K562 (cell line): Measurements from ENCODE around the gene ADARB2. TPM values are rescaled to one million over a fixed set of nuclear protein-coding genes. Genes with fewer than 3 reads are reported as not detected.

ENCODE experiments used
- ATAC-seq: fragments of 200-7000 bp; cut with Tn5 transposase; 3 replicates; pipeline ENCODE4 v1.9.1; 2020; ENCODE audit warnings: moderate library complexity
- BruUV-seq: library from RNA; stranded (reverse); fragments of 400-500 nt; replicated peaks from 2 replicates; lab custom pipeline; 2021; lab: Mats Ljungman, UMichigan
- CTCF ChIA-PET: fragments of 300-600 bp; formaldehyde crosslinking; extraction: SDS; loops from one replicate; lab custom pipeline; 2021; ENCODE audit warnings: low intra/inter-chr PET ratio; lab: Yijun Ruan, JAX
- POLR2A ChIA-PET: fragments of 300-600, 350-650 bp; sonication (Branson Sonifier 250); formaldehyde crosslinking; extraction: SDS; loops from one replicate; lab custom pipeline; 2021; ENCODE audit warnings: antibody characterized with exemption, inconsistent platforms; lab: Yijun Ruan, JAX
- DNase-seq, 4 experiments: peaks; one replicate each; pipeline versions ENCODE4 v3.0.0 to v3.0.0-alpha.2; 2011 to 2018; ENCODE audit warnings: low spot score in 3 of 4, mixed read lengths in 3 of 4; ENCODE audit errors: extremely low read depth in 1 of 4
- FAIRE-seq: peaks from 2 replicates; lab custom pipeline; 2011; peaks lifted over from hg19 to GRCh38; lab: Jason Lieb, UNC
- H2AFZ ChIP-seq: 2 replicates; pipeline ENCODE4 v1.6.0; 2011; ENCODE audit warnings: low read depth, low read length, control low read depth, inconsistent platforms
- H3K27ac ChIP-seq: fragments of 200-600 bp; 3 replicates; pipeline ENCODE4 v1.8.0; 2011; ENCODE audit warnings: low read depth, mild to moderate bottlenecking, control low read depth, inconsistent platforms, low read length, moderate library complexity, mixed read lengths; ENCODE audit errors: extremely low read depth
- H3K27me3 ChIP-seq, 2 experiments: fragments of 300-600 bp in 1 of 2; 2 replicates in 1 of 2; 3 replicates in 1 of 2; pipeline versions ENCODE4 v1.6.0 to v1.8.0; 2011; ENCODE audit warnings: inconsistent platforms in 2 of 2, low read length in 2 of 2, mild to moderate bottlenecking in 1 of 2, mixed read lengths in 1 of 2, moderate library complexity in 1 of 2; ENCODE audit not compliant: control insufficient read depth in 2 of 2, insufficient read depth in 2 of 2
- H3K36me3 ChIP-seq: fragments of 300-600 bp; 3 replicates; pipeline ENCODE4 v1.8.0; 2011; ENCODE audit warnings: mild to moderate bottlenecking, low read length, inconsistent platforms; ENCODE audit not compliant: control insufficient read depth, insufficient read depth
- H3K4me1 ChIP-seq, 2 experiments: fragments of 200-600 bp in 1 of 2; replicated peaks in 1 of 2; 2 replicates in 1 of 2; 3 replicates in 1 of 2; pipeline versions ENCODE4 v1.5.1 to v1.8.0; 2011; ENCODE audit warnings: inconsistent platforms in 2 of 2, low read length in 2 of 2, mild to moderate bottlenecking in 1 of 2, mixed read lengths in 1 of 2, moderate library complexity in 1 of 2; ENCODE audit not compliant: control insufficient read depth in 2 of 2, insufficient read depth in 2 of 2
- H3K4me2 ChIP-seq: 2 replicates; pipeline ENCODE4 v1.6.1; 2011; ENCODE audit warnings: low read length, control low read depth, inconsistent platforms, mixed read lengths; ENCODE audit not compliant: insufficient read depth
- H3K4me3 ChIP-seq: fragments of 200-600 bp; sonication (generic), shearing (Covaris generic); 2 replicates; pipeline ENCODE4 v1.5.1; 2016; ENCODE audit warnings: control low read depth, inconsistent platforms
- H3K79me2 ChIP-seq: fragments of 200-600 bp; 3 replicates; pipeline ENCODE4 v1.8.0; 2011; ENCODE audit warnings: low read length, inconsistent platforms; ENCODE audit not compliant: control insufficient read depth, insufficient read depth
- H3K9ac ChIP-seq, 2 experiments: 2 replicates each; pipeline versions ENCODE4 v1.6.0 to v1.6.1; 2011; ENCODE audit warnings: low read depth in 2 of 2, low read length in 2 of 2, control low read depth in 1 of 2, inconsistent platforms in 1 of 2, mild to moderate bottlenecking in 1 of 2, mixed read lengths in 1 of 2; ENCODE audit not compliant: insufficient read depth in 1 of 2
- H3K9me1 ChIP-seq: one replicate; pipeline ENCODE4 v1.6.0; 2011; ENCODE audit warnings: inconsistent platforms, mild to moderate bottlenecking, low read length, moderate library complexity; ENCODE audit not compliant: control insufficient read depth, insufficient read depth
- H3K9me3 ChIP-seq: replicated peaks from 2 replicates; pipeline ENCODE4 v1.5.1; 2011; ENCODE audit warnings: low read depth, low read length, inconsistent platforms; ENCODE audit not compliant: control insufficient read depth, insufficient read depth
- H4K20me1 ChIP-seq: replicated peaks from 2 replicates; pipeline ENCODE4 v1.6.1; 2011; ENCODE audit warnings: low read length, inconsistent platforms, mixed read lengths; ENCODE audit not compliant: control insufficient read depth, insufficient read depth
- DDX20 ChIP-seq: fragments of 450-650 bp; IDR thresholded peaks from 2 replicates; pipeline ENCODE4 v1.6.1; 2016; ENCODE audit warnings: missing genetic modification characterization, low read depth, mild to moderate bottlenecking, missing compliant biosample characterization, moderate library complexity
- FOXJ3 ChIP-seq: sonication (generic); formaldehyde crosslinking; IDR thresholded peaks from 2 replicates; pipeline ENCODE4 v1.4.0; 2020; ENCODE audit warnings: mild to moderate bottlenecking, missing genetic modification reagents
- KAT8 ChIP-seq: fragments of 450-650 bp; IDR thresholded peaks from 2 replicates; pipeline ENCODE4 v1.6.1; 2016; ENCODE audit warnings: low read depth, mild to moderate bottlenecking
- KLF10 ChIP-seq: fragments of 250-450 bp; sonication (Bioruptor Pico); IDR thresholded peaks from 2 replicates; pipeline ENCODE4 v1.6.1; 2021; ENCODE audit warnings: matching md5 sums
- MTA2 ChIP-seq: fragments of 450-650 bp; IDR thresholded peaks from 2 replicates; pipeline ENCODE4 v1.6.1; 2016; ENCODE audit warnings: low read depth
- NFE2L1 ChIP-seq: fragments of 450-650 bp; IDR thresholded peaks from 2 replicates; pipeline ENCODE4 v1.6.1; 2016; ENCODE audit warnings: missing genetic modification characterization, low read depth, mild to moderate bottlenecking, missing compliant biosample characterization, moderate library complexity, borderline replicate concordance
- RNF219 ChIP-seq: fragments of 250-450 bp; sonication (Bioruptor Pico); IDR thresholded peaks from 2 replicates; pipeline ENCODE4 v1.5.0; 2022; ENCODE audit warnings: mild to moderate bottlenecking
- SIX5 ChIP-seq, 2 experiments: IDR thresholded peaks; 2 replicates each; pipeline ENCODE4 v1.6.1; 2011; ENCODE audit warnings: low read length in 2 of 2, borderline replicate concordance in 1 of 2, low read depth in 1 of 2, mild to moderate bottlenecking in 1 of 2, moderate library complexity in 1 of 2; ENCODE audit not compliant: insufficient read depth in 1 of 2
- SNRNP70 ChIP-seq: fragments of 200-400 bp; formaldehyde crosslinking; optimal IDR thresholded peaks from 2 replicates; pipeline ENCODE3; 2017; ENCODE audit warnings: low read depth, low read length
- TEAD4 ChIP-seq, 2 experiments: sonication (generic) in 1 of 2; formaldehyde crosslinking in 1 of 2; IDR thresholded peaks; 2 replicates each; pipeline versions ENCODE4 v1.6.1 to v1.8.0; 2012 to 2022; ENCODE audit warnings: borderline replicate concordance in 1 of 2, inconsistent platforms in 1 of 2, low read length in 1 of 2, mild to moderate bottlenecking in 1 of 2, missing genetic modification reagents in 1 of 2
- UBTF ChIP-seq, 2 experiments: IDR thresholded peaks; 2 replicates each; pipeline ENCODE4 v1.6.1; 2012; ENCODE audit warnings: improper control_type of control experiment in 2 of 2, low read depth in 2 of 2, low read length in 2 of 2, borderline replicate concordance in 1 of 2
- ZBTB1 ChIP-seq: sonication (generic); formaldehyde crosslinking; IDR thresholded peaks from 2 replicates; pipeline ENCODE4 v1.8.1; 2023; ENCODE audit warnings: missing genetic modification reagents, low read depth, mild to moderate bottlenecking, borderline replicate concordance
- ZNF644 ChIP-seq: fragments of 200-800 bp; sonication (Bioruptor generic); IDR thresholded peaks from 2 replicates; pipeline ENCODE4 v1.6.1; 2016; ENCODE audit warnings: low read depth, missing genetic modification characterization, missing compliant biosample characterization
- ZNF699 ChIP-seq: fragments of 250-450 bp; sonication (Bioruptor Pico); IDR thresholded peaks from 2 replicates; pipeline ENCODE4 v1.8.0; 2021; ENCODE audit warnings: mild to moderate bottlenecking, moderate library complexity; ENCODE audit not compliant: insufficient replicate concordance
- WGBS: fragments of 100-300 bp; shearing (Covaris generic); methylation state at CpG from one replicate; pipeline ENCODE4 v1.1.6; 2016; ENCODE audit warnings: low coverage, mixed read lengths; ENCODE audit not compliant: insufficient coverage; ENCODE audit errors: missing lambda C conversion rate; 5-methylcytosine and 5-hydroxymethylcytosine counted together
- in situ Hi-C: fragments of 300-500 bp; cut with MboI; formaldehyde crosslinking; loops from 4 replicates; pipeline ENCODE4 v1.15.0; 2018; ENCODE audit warnings: inconsistent platforms, mixed read lengths
- intact Hi-C: fragments of 100-400 bp; cut with micrococcal nuclease; formaldehyde crosslinking; loops from 2 replicates; pipeline ENCODE4 v1.14.2; 2022
- polyA plus RNA-seq, 8 experiments: library from polyadenylated mRNA; depleted of rRNA in 4 of 8; stranded (reverse) in 5 of 8; unstranded in 3 of 8; fragments of >200 nt; fragmentation: Nextera tagmentation in 2 of 8; fragmentation: Illumina TruSeq in 1 of 8; extraction: Ambion mirVana in 2 of 8; extraction: Trizol in 1 of 8; gene quantifications; 2 replicates each; pipeline versions ENCODE4 v1.2.1 to v1.2.3, GENCODE V29; 2011 to 2014; ENCODE audit warnings: inconsistent platforms in 1 of 8, missing spikeins in 1 of 8
- total RNA-seq, 7 experiments: library from RNA; depleted of rRNA in 6 of 7; stranded (reverse); fragments of >200 nt in 6 of 7; fragmentation: Illumina TruSeq in 2 of 7; extraction: Trizol in 2 of 7; gene quantifications; 2 replicates each; pipeline versions ENCODE4 v1.2.1 to v1.2.3, GENCODE V29; 2011 to 2021; ENCODE audit warnings: low replicate concordance in 1 of 7
- TF ChIP-seq, protein P1 (sequence below): sonication (generic); formaldehyde crosslinking; IDR thresholded peaks from 2 replicates; pipeline ENCODE4 v1.8.0; 2022; ENCODE audit warnings: mild to moderate bottlenecking, missing genetic modification reagents

Gene ADARB2
- total and polyA plus RNA-seq, 9 of the 15 experiments (the other 6 are each of a cell fraction or from before 2014, with no cell fraction given) = not detected

GRCh38 chr10:1206101-1206500 lies 531.2 kb downstream of the ADARB2 start (continued):
- no peak for TF ChIP-seq UBTF (IDR thresholded peaks at IDR 0.05; ENCODE audit: borderline replicate concordance in 1 of 2, low read depth in 2 of 2, low read length in 2 of 2)

DNA sequence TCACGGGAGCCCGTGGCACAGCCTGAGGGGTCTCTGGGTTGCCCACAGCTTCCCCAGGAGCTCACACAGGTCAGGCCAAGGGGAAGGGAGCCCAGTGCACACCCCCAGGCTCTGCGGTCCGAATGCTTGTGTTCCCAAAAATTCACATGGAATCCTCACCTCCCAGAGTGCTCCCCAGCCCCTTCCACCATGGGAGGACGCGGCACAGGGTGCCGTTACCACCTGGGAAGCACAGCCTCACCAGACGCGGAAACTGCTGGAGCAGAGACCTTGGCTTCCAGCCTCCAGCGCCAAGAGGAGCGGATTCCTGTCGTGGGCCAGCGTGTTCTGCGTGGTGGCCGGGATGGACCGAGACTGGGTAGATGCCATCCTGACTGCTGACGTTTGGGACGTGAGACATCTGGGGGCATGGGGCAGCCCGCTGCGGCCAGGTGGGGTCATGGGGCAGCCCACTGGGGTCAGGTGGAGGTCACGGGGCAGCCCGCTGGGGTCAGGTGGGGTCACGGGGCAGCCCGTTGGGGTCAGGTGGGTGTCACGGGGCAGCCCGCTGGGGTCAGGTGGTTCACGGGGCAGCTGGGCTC lies 531.8 kb downstream of the ADARB2 start:
- Histone ChIP-seq H3K27ac (no peak overlapping the region), H2AFZ (no peak overlapping the region), H3K36me3 (no peaks in the 10 kb centered on the region), H3K4me2 (no peak overlapping the region), H3K27me3 (peaks cover 44 to 75% of the 10 kb centered on the region in 2 experiments), H4K20me1 (peaks cover 24% of the 10 kb centered on the region), H3K9ac (no peak overlapping the region), H3K79me2 (no peaks in the 10 kb centered on the region), H3K4me1 (peaks cover 0 to 3% of the 10 kb centered on the region in 2 experiments; a peak in 1 of 5 replicates), H3K9me1 (no peaks in the 10 kb centered on the region), H3K9me3 (no peaks in the 10 kb centered on the region), H3K4me3 (no peak overlapping the region)
- FAIRE-seq = no peak
- no TSS peak for BruUV-seq
- 6% methylated on average over 23 of the region's 27 CpGs for WGBS
- in situ Hi-C loops = no loop called here
- intact Hi-C loops = no loop called here
- POLR2A ChIA-PET = no interaction called here
- no peak for ATAC-seq
- CTCF ChIA-PET = no interaction called here
- no peak for DNase-seq
- no peak for TF ChIP-seq KLF10 (CRISPR knock-in tag)
- TF ChIP-seq, protein P1, sequence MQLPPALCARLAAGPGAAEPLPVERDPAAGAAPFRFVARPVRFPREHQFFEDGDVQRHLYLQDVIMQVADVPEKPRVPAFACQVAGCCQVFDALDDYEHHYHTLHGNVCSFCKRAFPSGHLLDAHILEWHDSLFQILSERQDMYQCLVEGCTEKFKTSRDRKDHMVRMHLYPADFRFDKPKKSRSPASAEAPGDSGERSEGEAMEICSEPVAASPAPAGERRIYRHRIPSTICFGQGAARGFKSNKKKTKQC = no peak
- TF ChIP-seq ZNF699 (CRISPR knock-in tag) = no peak
- TF ChIP-seq NFE2L1 (tag) = no peak
- TF ChIP-seq FOXJ3 (CRISPR knock-in tag) = no peak
- no peak for TF ChIP-seq DDX20 (tag)
- TF ChIP-seq MTA2 = no peak
- TF ChIP-seq SNRNP70 = no peak
- no peak for TF ChIP-seq ZBTB1
- no peak for TF ChIP-seq RNF219
- TF ChIP-seq TEAD4 (IDR thresholded peaks at IDR 0.05; ENCODE audit: low read length) = no peak
- TF ChIP-seq TEAD4 (CRISPR knock-in tag; IDR thresholded peaks at IDR 0.05; ENCODE audit: borderline replicate concordance) = no peak
- TF ChIP-seq KAT8 = no peak
- TF ChIP-seq SIX5 (IDR thresholded peaks at IDR 0.05; ENCODE audit: borderline replicate concordance in 1 of 2, insufficient read depth in 1 of 2, low read depth in 1 of 2, low read length in 2 of 2) = no peak
- TF ChIP-seq ZNF644 (tag) = no peak
